GM18951 (cell line): ENCODE measurements around the gene PGF.

ENCODE experiments used
- POLR2A ChIP-seq: IDR thresholded peaks from 4 replicates; pipeline ENCODE4 v1.6.1; 2011; ENCODE audit warnings: mild to moderate bottlenecking; ENCODE audit not compliant: insufficient read length, insufficient read depth; ENCODE audit errors: extremely low read depth
- in situ Hi-C: fragments of 300-500 bp; cut with MboI; formaldehyde crosslinking; loops from one replicate; pipeline ENCODE4 v1.12.0; 2022; ENCODE audit warnings: low sequenced_read_pairs, mixed read lengths, inconsistent platforms; ENCODE audit not compliant: unreplicated experiment

Gene PGF

DNA sequence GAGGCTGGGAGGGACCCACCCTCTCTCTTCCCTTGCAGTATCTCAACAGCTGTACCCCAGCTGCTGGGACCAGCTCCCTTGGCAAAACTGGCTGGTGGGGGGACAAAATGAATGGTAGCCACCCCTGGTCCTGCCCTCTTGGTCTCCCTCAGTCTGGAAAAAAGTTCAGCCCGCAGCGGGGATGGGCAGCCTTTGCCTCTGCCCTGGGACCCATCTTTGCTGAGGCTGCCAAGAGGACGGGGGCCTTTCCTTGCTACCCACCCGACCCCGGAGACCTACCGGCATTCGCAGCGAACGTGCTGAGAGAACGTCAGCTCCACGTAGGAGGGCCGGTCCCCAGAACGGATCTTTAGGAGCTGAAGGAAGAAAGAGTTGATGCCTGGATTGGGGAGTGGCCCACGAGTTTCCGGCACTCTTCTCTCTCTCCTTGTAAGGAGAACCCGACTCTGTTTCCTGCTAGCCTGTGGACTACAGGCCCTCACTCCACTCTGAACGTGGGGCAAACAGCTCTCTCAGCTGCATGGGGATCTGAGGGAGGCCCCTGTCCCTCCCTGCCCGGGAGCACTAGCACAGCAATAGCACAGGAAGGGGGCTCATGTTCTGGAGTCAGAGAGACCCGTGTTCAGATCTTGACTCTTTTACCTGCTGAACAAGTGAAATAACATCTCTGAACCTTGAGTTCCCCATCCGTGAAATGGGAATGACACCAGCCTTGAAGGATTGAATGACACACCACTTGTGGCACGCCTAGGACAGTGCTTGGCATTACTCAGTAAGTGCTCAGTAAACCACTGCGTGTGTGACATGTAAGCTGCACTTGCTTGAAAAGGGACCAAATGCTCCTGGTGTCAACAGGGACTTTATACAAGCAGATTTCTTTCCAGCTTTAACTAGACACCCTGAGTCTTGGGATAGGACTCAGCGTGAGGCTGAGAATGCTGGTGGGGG is 6.9 kb downstream of the PGF start:
- in situ Hi-C loops = no loop called here
- TF ChIP-seq POLR2A = no peak

DNA sequence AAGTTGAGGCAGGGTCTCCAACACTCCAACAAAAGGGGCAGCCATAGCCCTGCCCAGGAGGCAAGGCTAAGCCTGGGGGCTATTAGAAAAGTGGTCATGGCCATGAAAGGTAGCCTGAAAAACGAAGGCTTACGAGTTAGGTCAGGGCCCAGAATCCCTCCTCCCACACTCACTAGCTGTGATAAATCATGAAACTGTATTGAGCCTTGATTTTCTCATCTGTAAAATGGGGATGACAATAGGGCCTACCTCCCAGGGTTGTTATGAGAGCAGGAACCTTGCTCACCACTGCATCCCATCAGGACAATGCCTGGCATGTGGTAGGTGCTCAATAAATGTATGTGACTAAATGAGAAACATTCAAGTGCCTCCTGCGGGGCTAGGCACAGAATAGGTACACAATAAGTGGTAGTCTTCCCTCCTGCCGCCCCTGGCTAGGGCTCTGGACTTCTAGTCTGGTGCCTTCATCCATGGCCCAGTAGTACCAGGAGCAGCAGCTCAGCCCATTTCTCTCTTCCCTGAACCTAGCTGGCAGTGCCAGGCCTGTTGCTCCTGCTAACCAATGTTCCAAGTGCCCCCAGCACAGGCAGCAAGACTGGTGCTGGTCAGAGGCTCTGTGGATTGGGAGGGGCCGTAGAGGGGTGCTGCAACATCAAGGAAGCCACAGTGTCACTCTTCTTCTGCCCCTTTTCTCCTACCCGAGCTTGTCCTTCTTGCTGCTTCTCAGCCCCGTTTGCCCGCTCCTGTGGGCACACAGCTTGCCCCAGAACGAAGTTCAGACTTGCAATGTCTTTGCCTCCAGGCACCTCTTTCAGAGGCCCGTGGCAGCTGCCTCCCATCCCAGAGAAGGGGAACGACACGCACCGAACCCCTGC is 7.8 kb downstream of the PGF start:
- in situ Hi-C loops = no loop called here
- no peak for TF ChIP-seq POLR2A

DNA sequence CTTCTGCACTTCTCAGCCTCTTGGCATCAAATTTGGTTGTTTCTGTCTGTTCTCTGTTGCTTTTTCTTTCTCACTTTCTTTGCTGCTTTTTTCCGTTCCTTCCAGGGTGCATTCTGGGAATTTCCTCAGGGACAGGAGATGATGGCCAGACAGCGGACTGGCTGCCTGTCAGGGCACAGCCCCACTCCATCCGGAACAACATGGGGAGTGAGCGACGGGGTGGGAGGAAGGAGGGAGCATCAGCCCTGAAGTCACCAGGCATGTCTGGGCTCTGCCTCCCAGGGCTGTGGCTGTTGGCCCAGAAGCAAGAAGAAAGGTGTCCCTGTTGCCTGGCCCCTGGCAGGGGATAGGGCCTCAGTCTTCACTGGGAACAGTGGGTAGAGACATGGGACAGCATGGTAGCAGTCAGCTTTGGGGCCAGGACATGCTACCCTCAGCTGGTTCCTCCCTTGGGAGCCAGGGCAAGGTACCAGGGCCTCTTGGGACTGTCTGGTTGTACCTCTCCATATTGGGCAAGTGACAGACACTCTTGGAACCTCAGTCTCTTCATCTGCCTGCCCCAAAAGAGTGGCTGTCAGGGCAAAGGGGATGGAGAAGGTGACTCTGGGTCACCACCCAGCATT is 8.6 kb downstream of the PGF start:
- no peak for TF ChIP-seq POLR2A
- in situ Hi-C loops = no loop called here

- in situ Hi-C loops = no loop called here
- no peak for TF ChIP-seq POLR2A
These were observed 9.3 kb downstream of the PGF start for GRCh38 chr14:74945852-74946658.

GRCh38 chr14:74945261-74945851 is 10.0 kb downstream of the PGF start:
- TF ChIP-seq POLR2A = no peak
- in situ Hi-C loops = no loop called here

DNA sequence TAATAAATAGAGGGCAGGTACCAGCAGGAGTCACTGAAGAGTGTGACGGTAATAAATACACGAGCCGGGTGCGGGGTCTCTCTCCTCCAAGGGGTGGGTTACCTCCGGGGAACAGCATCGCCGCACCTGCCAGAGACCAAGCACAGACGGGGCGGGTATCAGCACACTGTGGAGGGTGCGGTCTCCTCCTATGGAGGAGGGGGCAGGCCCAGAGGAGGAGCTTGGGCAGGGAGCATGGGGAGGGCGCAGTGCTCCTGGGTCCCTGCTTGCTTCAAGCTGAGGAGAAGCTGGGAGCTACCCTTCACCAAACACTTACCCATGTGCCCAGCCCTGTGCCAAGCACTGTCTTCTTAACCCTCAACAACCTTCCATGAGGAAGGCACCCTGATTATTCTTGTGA is 12.8 kb downstream of the PGF start:
- in situ Hi-C loops = no loop called here
- TF ChIP-seq POLR2A = no peak

GRCh38 chr14:74942181-74942580 is 13.2 kb downstream of the PGF start:
- no peak for TF ChIP-seq POLR2A
- in situ Hi-C loops = no loop called here

DNA sequence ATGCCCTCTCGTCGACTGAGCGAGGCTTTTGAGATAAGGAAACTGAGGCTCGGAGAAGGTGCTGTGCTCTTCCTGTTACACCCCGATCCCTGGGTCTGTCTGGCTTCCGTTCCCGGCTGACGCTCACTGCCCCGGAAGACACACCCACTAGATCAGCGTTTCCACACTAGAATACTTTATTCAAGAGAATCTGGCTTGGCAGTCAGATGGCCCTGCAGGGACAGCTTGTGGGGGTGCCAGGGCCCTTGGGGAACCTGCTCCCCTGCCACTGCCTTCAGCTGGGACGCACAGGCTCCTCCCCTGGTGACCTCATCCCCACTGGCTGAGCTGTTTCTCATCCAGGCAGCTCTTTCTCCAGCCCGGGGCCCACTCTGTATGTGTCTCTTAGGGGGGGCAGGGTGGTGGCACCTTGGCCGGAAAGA is 13.7 kb downstream of the PGF start:
- in situ Hi-C loops = no loop called here
- TF ChIP-seq POLR2A = no peak

GRCh38 chr14:74940956-74941565 is 14.3 kb downstream of the PGF start:
- no peak for TF ChIP-seq POLR2A
- in situ Hi-C loops = no loop called here

- in situ Hi-C loops = loop anchor here (10.0 kb wide), 1 partner anchor 146 kb away; no protein-coding TSS in a partner anchor
- no peak for TF ChIP-seq POLR2A
These were observed 16.6 kb downstream of the PGF start for GRCh38 chr14:74938531-74939495.

DNA sequence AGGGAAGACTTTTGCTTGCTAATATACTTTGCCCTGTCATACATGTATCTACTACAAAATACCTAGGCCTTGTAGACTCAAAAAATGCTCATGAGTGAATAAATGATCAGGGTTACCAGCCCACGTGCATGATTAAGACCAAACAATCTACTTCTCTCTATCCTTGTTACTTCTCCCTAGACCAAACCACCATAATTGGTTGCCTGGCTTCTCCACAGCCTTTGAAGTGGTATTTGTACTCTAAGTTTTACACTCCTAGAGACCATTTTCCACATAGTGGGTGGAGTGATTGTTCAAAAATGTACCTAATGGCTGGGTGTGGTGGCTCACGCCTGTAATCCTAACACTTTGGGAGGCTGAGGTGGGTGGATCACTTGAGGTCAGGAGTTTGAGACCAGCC is 18.2 kb downstream of the PGF start:
- TF ChIP-seq POLR2A = no peak
- in situ Hi-C loops = loop anchor here (10.0 kb wide), 1 partner anchor 148 kb away; no protein-coding TSS in a partner anchor
